ENCODE measurements around the gene SDHC. TPM values are rescaled to one million over a fixed set of nuclear protein-coding genes. Genes with fewer than 3 reads are reported as not detected.

SDHC gene
- polyA plus RNA-seq, 3 donors, result 208 to 350 (median 323) TPM

DNA sequence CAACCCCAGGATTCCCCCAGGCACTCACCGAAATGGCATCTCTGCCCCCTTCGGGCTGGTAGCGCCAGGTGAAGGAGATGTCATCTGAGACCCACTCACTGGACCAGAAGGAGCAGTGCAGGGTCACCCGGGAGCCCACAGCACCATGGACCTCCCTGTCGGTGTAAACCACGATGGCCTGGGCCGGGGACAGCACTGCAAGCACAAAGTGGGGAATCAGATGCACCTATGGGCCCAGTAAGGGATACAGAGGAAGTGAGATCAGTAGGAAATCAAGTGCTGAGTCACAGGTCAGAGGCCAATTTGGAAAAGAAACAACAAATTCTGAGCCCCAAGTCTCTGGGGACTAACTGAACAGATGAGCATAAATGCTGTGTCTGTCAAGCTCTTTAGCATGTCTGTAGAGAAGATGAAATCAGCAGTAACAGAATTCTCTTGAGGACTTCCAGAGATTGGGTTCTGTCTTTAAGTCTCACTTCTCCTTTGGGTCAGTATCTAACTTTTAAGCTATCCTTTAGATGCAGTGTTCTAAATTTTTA, 6.9 kb upstream of the SDHC start:
- intact Hi-C loops (cut with micrococcal nuclease), result no loop called here
- Mint-ChIP-seq H3K4me3 (peak overlapping the region; percentile 27 to 96), H3K27me3 (ENCODE audit: low read depth in 3 of 3) (no peaks in the 10 kb centered on the region), H3K36me3 (peaks cover 3 to 8% of the 10 kb centered on the region in 2 donors), H3K27ac (peak overlapping the region; percentile 98 to 99 (median 99)), H3K4me1 (peaks cover 51% of the 10 kb centered on the region), H3K9me3 (peaks cover 0 to 2% (median 0%) of the 10 kb centered on the region in 7 donors)
- TF ChIP-seq, protein P1, sequence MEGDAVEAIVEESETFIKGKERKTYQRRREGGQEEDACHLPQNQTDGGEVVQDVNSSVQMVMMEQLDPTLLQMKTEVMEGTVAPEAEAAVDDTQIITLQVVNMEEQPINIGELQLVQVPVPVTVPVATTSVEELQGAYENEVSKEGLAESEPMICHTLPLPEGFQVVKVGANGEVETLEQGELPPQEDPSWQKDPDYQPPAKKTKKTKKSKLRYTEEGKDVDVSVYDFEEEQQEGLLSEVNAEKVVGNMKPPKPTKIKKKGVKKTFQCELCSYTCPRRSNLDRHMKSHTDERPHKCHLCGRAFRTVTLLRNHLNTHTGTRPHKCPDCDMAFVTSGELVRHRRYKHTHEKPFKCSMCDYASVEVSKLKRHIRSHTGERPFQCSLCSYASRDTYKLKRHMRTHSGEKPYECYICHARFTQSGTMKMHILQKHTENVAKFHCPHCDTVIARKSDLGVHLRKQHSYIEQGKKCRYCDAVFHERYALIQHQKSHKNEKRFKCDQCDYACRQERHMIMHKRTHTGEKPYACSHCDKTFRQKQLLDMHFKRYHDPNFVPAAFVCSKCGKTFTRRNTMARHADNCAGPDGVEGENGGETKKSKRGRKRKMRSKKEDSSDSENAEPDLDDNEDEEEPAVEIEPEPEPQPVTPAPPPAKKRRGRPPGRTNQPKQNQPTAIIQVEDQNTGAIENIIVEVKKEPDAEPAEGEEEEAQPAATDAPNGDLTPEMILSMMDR (IDR thresholded peaks at IDR 0.05), result no peak
- H3K4me1 ChIP-seq (ENCODE audit: control insufficient read depth in 1 of 2, insufficient read depth in 2 of 2, low read length in 2 of 2), result peaks cover 43 to 58% of the 10 kb centered on the region in 2 donors
- H4K20me1 ChIP-seq (ENCODE audit: insufficient read depth, low read length), result no peaks in the 10 kb centered on the region
- no peaks in the 10 kb centered on the region for H3K9me3 ChIP-seq (replicated peaks in 1 of 2; ENCODE audit: control insufficient read depth in 1 of 2, insufficient read depth in 1 of 2, low read length in 2 of 2)
- no peak overlapping the region for H3K9ac ChIP-seq (ENCODE audit: insufficient read depth, low read length, poor library complexity, severe bottlenecking)
- peaks cover 37% of the 10 kb centered on the region for H3K79me2 ChIP-seq (ENCODE audit: insufficient read depth, low read length)
- peak overlapping the region; percentile 93 to 94 for H3K27ac ChIP-seq (ENCODE audit: low read depth in 1 of 2, low read length in 2 of 2)
- H3K4me2 ChIP-seq (replicated peaks; ENCODE audit: extremely low read depth, low read length, poor library complexity, severe bottlenecking), result peak overlapping the region; percentile 93
- H3K4me3 ChIP-seq (replicated peaks in 1 of 3; ENCODE audit: low read depth in 2 of 3, low read length in 3 of 3), result peak overlapping the region in 1 of 3 experiments; percentile 88
- H3K27me3 ChIP-seq (ENCODE audit: control insufficient read depth in 2 of 2, insufficient read depth in 2 of 2, low read length in 2 of 2), result no peaks in the 10 kb centered on the region
- peaks cover 5 to 14% of the 10 kb centered on the region in 2 donors for H3K36me3 ChIP-seq (replicated peaks in 1 of 2; ENCODE audit: control insufficient read depth in 1 of 2, insufficient read depth in 2 of 2, low read length in 2 of 2)
- WGBS (ENCODE audit: insufficient coverage), result 73% methylated on average over 7 of the region's 7 CpGs
- DNase-seq, result peak; percentile 33 to 67 (median 55)
- H2AFZ ChIP-seq (ENCODE audit: insufficient read depth, low read depth, low read length, poor library complexity, severe bottlenecking), result peak overlapping the region; percentile 84

DNA sequence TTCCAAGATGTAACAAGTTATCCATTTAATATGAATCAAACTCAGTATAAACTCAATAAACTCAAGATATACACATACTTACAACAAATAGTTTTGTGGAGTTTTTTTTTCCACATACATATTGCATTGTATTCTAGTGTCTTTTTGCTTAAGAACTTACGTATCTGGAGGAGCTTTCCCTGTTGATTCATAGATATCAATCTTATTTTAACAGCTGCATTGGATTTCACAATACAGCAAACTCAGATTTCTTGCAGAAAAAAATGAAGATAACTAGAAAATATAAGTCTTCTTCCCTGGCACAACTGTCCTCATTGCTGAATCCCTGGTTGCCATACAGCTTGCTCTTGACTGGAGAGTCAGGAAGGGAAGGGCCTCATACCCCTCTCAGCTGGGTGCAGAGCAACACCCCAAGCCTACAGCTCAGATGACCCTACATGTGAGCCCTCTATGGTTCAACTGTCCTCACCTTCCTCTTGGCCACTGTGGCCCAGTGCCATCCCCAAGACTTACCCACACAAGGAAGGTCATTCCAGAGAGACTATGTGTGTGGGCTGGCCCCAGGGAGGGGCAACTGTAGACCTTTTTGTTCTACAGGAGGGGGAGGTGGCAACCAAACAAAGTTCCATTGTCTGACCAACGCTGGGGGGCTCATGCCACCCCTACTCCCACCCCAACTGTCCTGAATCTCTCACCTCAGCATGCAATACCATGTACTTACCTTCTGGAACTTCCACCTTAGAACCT, 6.1 kb upstream of the SDHC start:
- Mint-ChIP-seq H3K27ac (peak overlapping the region in 6 of 7 donors; percentile 19 to 98 (median 45)), H3K4me1 (peaks cover 51% of the 10 kb centered on the region), H3K4me3 (no peak overlapping the region), H3K9me3 (peaks cover 0 to 2% (median 0%) of the 10 kb centered on the region in 7 donors), H3K27me3 (ENCODE audit: low read depth in 3 of 3) (peaks cover 0 to 1% (median 0%) of the 10 kb centered on the region in 3 donors), H3K36me3 (peaks cover 0 to 5% of the 10 kb centered on the region in 2 donors)
- Histone ChIP-seq H3K9ac (ENCODE audit: insufficient read depth, low read length, poor library complexity, severe bottlenecking) (no peak overlapping the region), H2AFZ (ENCODE audit: insufficient read depth, low read depth, low read length, poor library complexity, severe bottlenecking) (peak overlapping the region; percentile 6), H3K27ac (ENCODE audit: low read depth in 1 of 2, low read length in 2 of 2) (peak overlapping the region in 1 of 2 donors; percentile 20), H3K79me2 (ENCODE audit: insufficient read depth, low read length) (peaks cover 29% of the 10 kb centered on the region), H3K4me2 (replicated peaks; ENCODE audit: extremely low read depth, low read length, poor library complexity, severe bottlenecking) (no peak overlapping the region), H4K20me1 (ENCODE audit: insufficient read depth, low read length) (no peaks in the 10 kb centered on the region), H3K9me3 (replicated peaks in 1 of 2; ENCODE audit: control insufficient read depth in 1 of 2, insufficient read depth in 1 of 2, low read length in 2 of 2) (no peaks in the 10 kb centered on the region), H3K27me3 (ENCODE audit: control insufficient read depth in 2 of 2, insufficient read depth in 2 of 2, low read length in 2 of 2) (no peaks in the 10 kb centered on the region), H3K36me3 (replicated peaks in 1 of 2; ENCODE audit: control insufficient read depth in 1 of 2, insufficient read depth in 2 of 2, low read length in 2 of 2) (peaks cover 5 to 8% of the 10 kb centered on the region in 2 donors), H3K4me3 (replicated peaks in 1 of 3; ENCODE audit: low read depth in 2 of 3, low read length in 3 of 3) (no peak overlapping the region), H3K4me1 (ENCODE audit: control insufficient read depth in 1 of 2, insufficient read depth in 2 of 2, low read length in 2 of 2) (peaks cover 43 to 58% of the 10 kb centered on the region in 2 donors)
- intact Hi-C loops (cut with micrococcal nuclease), result no loop called here
- DNase-seq, result no peak
- no CpG with 5 or more reads among the region's 2 CpGs for WGBS (ENCODE audit: insufficient coverage)
- TF ChIP-seq, protein P1 (IDR thresholded peaks at IDR 0.05), result no peak
